ENCODE results near the gene MLH3.

MLH3 gene

DNA sequence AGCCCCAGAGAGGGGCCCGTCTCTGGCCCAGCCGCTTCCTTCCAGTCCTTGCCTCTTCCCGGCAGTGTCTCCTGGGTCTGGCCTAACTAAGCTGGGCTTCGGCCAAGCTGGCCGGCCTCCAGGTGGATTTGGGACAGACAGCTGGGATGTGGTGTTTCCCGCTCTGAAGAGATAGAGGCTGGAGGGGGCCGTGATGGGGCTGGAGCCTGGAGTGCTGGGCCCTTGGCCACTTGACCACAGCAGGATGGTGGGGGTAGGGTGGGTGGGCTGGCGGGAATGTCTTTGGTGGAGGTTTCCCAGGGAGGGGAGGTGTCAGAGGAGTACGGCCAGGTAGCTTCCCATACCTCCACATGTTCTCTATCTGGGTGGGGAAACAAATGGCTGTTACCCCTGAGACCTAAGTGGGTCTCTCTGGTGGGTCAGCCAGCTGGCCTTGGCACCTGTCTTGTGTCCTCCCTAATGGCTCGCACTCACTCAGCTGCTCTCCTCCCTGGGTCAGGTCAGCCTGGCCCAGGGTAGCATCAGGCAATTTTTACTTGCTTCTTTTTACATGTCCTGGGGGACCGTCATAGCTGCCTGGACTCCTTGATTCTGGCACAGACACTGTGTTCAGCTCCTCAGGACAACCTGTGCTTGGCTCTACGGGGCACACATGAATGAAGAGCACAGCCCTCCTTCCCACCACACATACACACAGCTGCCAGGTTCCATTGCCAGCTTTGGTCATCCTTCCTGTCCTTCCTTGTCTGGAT, 76.0 kb downstream of the MLH3 start:
- in situ Hi-C loops (cut with MboI; ENCODE audit: low sequenced_read_pairs), result no loop called here

DNA sequence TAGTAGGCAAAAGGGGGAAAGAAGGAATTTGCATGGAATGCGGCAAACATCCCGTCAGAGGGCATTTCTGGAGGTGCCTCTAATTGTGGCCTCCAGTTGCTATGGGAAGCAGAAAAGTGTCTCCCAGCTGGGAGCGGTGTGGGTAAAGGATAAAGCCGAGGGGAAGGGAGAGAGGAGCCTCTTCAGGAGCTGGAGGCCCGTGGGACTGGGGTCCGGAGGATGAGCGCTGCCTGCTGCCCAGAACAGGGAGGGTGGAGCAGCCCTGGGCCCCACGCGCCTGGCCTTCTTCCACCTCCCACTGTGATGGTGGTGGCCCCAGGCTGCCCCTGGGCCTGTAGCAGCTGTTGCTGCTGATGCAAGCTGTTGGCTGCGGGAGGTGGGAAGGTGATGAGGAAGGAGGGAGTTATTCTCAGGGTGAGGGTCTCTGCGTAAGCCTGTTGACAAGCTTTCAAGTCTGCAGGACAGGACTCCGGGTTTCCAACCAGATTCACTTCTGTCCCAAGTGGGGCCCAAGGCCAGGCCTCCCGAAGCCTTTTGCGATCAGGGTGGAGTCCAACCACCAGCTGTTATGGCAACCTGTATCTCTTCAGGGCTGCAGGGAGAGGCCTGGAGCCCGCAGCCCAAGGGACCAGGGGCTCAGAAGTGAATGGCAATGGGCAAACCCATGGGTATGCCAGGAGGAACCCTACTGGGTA, 76.8 kb downstream of the MLH3 start:
- in situ Hi-C loops (cut with MboI; ENCODE audit: low sequenced_read_pairs), result no loop called here

DNA sequence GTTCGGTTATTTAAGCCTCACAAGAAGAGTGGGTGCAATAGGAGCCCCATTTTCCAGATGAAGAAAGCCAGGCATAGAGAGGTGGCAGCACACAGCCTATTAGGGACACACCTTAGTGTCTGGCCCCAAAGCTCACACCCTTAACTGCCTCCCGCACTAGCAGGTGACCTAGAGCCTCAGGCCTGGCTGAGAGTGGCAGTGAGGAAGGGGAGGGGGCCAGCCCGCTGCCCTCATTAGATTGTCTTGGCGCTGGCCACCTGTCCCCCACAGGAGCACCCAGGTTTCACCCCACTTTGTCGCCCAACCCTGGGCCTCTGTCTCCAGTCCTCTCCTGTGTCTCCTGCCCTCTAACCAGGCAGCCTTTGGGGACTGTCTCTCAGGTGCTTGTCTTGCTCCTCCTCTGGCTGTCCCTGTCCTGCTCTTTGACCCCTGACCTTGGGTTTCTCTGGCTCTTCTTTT, 77.3 kb downstream of the MLH3 start:
- in situ Hi-C loops (cut with MboI; ENCODE audit: low sequenced_read_pairs), result no loop called here

DNA sequence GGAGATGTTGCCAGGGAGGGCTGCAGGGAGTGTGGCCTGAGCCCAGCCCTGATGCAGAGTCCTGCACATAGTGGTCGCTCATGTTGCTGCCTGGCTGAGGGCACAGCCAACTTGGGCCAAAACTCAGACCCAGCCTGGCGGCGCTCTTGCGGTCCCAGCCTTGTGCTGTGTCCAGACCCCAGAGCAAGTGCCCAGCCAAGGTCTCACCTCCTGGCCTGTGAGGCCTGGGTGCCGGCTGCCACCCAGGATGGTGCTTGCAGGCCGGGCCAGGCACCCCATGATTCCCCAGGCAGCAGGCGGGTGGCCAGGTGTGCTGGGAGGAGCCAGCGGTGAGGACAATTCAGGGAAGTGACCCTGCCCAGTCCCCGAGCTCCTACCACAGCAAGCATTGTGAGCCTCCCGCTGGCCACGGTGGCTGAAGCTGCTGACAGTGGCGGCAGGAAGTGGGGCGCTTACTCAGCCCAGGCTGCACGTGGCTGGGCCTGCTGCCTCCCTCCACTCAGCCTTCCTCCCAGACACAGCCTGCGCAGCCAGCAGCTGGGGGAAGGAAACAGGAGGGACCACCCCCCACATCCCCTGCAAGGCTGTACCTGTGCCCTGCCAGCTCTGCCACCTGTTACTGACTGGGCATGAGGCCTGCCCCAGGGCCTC, 78.1 kb downstream of the MLH3 start:
- in situ Hi-C loops (cut with MboI; ENCODE audit: low sequenced_read_pairs), result no loop called here

DNA sequence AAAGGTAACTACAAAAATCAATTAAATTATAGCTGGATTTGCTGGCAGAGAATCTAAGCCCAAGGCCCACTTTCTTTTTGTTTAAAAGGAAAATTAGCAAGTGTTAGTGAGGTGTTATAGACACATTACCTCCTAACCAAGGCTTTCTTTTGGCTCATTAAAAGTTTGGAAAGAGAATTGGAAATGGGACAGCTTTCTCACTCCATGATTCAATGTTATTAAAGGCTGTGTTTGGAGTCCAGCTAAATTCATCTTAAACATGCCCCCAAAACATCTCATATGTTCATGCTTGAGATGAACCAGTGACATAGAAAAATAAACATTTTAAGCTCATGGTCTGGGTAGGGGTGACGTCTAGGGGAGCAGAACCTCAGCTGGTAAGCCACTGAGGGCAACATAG, 82.5 kb downstream of the MLH3 start:
- in situ Hi-C loops (cut with MboI; ENCODE audit: low sequenced_read_pairs), result no loop called here

DNA sequence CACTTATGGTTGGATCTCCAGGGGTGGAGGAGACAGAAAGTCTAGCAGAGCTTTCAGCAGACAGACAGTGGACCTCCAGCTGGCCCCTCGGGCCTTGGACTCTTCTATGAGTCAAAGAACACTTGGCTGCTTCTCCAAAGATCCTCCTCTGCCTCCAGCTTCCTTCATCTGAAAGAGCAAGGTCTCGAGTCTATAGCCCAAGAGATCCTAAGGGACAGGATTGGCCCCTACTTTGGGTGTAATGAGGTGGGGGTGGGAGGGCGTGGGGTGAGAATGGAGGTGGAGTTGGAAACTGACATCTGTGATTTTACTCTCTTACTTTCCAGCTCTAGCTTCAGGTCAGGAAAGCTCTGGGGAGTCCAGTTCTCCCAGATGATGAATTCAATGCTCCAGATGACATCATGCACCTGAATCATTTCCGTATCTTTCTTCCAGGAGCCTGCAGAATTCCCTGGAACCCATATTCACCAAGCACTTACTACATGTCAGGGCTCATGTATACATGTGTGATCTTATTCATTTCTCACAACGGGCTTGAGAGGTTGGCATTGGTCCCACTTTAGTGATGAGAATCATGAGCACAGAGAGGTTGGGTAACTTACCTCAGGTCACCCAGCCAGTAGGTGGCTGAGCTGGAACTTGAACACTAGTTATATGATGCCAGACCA, 85.6 kb downstream of the MLH3 start:
- in situ Hi-C loops (cut with MboI; ENCODE audit: low sequenced_read_pairs), result no loop called here

DNA sequence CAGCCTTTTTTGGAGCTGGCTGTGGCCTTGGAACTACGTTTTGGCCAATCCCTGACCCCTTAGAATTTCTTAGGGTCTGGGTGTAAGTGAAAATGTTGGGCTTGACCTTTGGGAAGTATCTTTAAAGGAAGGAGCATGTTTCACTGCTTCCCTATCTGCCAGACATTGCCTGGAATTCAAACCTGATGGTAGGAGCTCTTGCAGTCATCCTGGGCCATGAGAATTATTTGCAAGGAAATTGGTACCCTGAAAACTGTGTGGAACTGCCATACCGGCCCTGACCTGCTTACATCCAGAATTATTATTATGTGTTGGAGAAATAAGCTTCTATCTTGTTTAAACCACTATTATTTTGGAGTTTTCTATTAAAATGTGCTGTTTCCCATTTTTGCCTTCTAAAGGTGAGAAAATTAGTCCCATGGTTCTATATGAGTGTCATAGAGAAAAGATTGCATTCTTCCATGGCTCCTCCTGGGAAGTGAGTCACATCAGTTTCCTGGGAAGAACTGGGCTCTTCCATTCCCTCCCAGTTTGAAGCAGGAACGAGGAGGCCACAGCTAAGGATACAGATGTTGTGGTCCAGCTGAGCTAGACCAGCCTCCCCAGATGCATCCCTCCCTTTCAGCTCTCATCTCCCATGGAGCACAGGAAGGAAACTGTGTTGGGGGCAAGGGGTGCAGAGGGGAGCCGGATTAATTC, 86.3 kb downstream of the MLH3 start:
- in situ Hi-C loops (cut with MboI; ENCODE audit: low sequenced_read_pairs), result no loop called here

Data from HL-60/S4 treated with phorbol 12-myristate 13-acetate at 8.2 ng/mL for 4 days and 3 days (cell line).